HG03139 (cell line): ENCODE results near the gene POC1B.

Experiments used
- ATAC-seq: cut with Tn5 transposase; IDR thresholded peaks from one replicate; pipeline ENCODE4 v1.9.1; 2021; ENCODE audit not compliant: unreplicated experiment

Gene POC1B

GRCh38 chr12:89389755-89390661, 135.8 kb downstream of the POC1B start:
- ATAC-seq = peak; percentile 66

GRCh38 chr12:89386138-89386537, 139.7 kb downstream of the POC1B start:
- ATAC-seq = no peak

GRCh38 chr12:89384807-89385206, 141.0 kb downstream of the POC1B start:
- no peak for ATAC-seq

GRCh38 chr12:89384050-89384758, 141.6 kb downstream of the POC1B start:
- no peak for ATAC-seq

- ATAC-seq = no peak
Observed at GRCh38 chr12:89383235-89384049, 142.4 kb downstream of the POC1B start.

GRCh38 chr12:89382328-89382727, 143.5 kb downstream of the POC1B start:
- ATAC-seq = no peak

GRCh38 chr12:89379839-89380467, 145.9 kb downstream of the POC1B start:
- no peak for ATAC-seq

- no peak for ATAC-seq
Observed at GRCh38 chr12:89379148-89379838, 146.6 kb downstream of the POC1B start.

GRCh38 chr12:89376844-89377243, 149.0 kb downstream of the POC1B start:
- no peak for ATAC-seq

GRCh38 chr12:89376202-89376529, 149.7 kb downstream of the POC1B start:
- no peak for ATAC-seq

GRCh38 chr12:89373763-89374572, 151.9 kb downstream of the POC1B start:
- ATAC-seq = no peak

GRCh38 chr12:89372584-89373370, 153.1 kb downstream of the POC1B start:
- ATAC-seq = no peak

GRCh38 chr12:89370850-89371249, 155.0 kb downstream of the POC1B start:
- ATAC-seq = no peak

- no peak for ATAC-seq
Observed at GRCh38 chr12:89370421-89370831, 155.4 kb downstream of the POC1B start.
